Caco-2 (cell line): ENCODE data around the gene CACNA1A. TPM values are rescaled to one million over a fixed set of nuclear protein-coding genes. Genes with fewer than 3 reads are reported as not detected.
"Not testable (repeated sequence)": the region's sequence is repeated elsewhere in the genome, so short reads cannot be mapped to it uniquely, and the experiment has no call there.

ENCODE experiments used
- BruUV-seq: library from RNA; stranded (reverse); fragments of 400-500 nt; replicated peaks from 2 replicates; lab custom pipeline; 2021; lab: Mats Ljungman, UMichigan
- CTCF ChIA-PET: fragments of 300-600 bp; sonication (Branson Sonifier 250); formaldehyde crosslinking; loops from one replicate; lab custom pipeline; 2022; ENCODE audit warnings: antibody characterized with exemption; lab: Charles Lee
- POLR2A ChIA-PET: fragments of 300-600 bp; sonication (Branson Sonifier 250); formaldehyde crosslinking; loops from one replicate; lab custom pipeline; 2022; ENCODE audit warnings: antibody characterized with exemption; lab: Charles Lee
- DNase-seq, 2 experiments: peaks; one replicate each; pipeline versions ENCODE4 v3.0.0 to v3.0.0-alpha.2; 2020 to 2022
- H3K27me3 ChIP-seq: replicated peaks from 2 replicates; pipeline ENCODE4 v1.6.0; 2011; ENCODE audit warnings: low read length; ENCODE audit not compliant: control insufficient read depth, insufficient read depth
- H3K36me3 ChIP-seq: 2 replicates; pipeline ENCODE4 v1.5.1; 2011; ENCODE audit warnings: low read length; ENCODE audit not compliant: control insufficient read depth, insufficient read depth
- H3K4me1 ChIP-seq: fragments of 250-450 bp; sonication (Bioruptor Pico); 2 replicates; pipeline ENCODE4 v1.5.1; 2020; ENCODE audit warnings: mild to moderate bottlenecking
- H3K4me3 ChIP-seq: 2 replicates; pipeline ENCODE4 v1.5.1; 2011; ENCODE audit warnings: low read depth, mild to moderate bottlenecking, control low read depth, low read length
- H3K9me3 ChIP-seq: fragments of 250-450 bp; sonication (Bioruptor Pico); 2 replicates; pipeline ENCODE4 v1.5.1; 2020; ENCODE audit warnings: mild to moderate bottlenecking, moderate library complexity
- H3K27ac Mint-ChIP-seq: one replicate; pipeline ENCODE4 v1.8.0; 2022; ENCODE audit warnings: mixed read lengths; ENCODE audit not compliant: unreplicated experiment
- H3K27me3 Mint-ChIP-seq: one replicate; pipeline ENCODE4 v1.8.0; 2022; ENCODE audit warnings: mixed read lengths; ENCODE audit not compliant: insufficient read depth, unreplicated experiment
- H3K36me3 Mint-ChIP-seq: one replicate; pipeline ENCODE4 v1.8.0; 2022; ENCODE audit warnings: mild to moderate bottlenecking, mixed read lengths; ENCODE audit not compliant: insufficient read depth, unreplicated experiment
- H3K4me1 Mint-ChIP-seq: one replicate; pipeline ENCODE4 v1.8.0; 2022; ENCODE audit warnings: low read depth, mixed read lengths; ENCODE audit not compliant: unreplicated experiment
- H3K4me3 Mint-ChIP-seq: one replicate; pipeline ENCODE4 v1.8.0; 2022; ENCODE audit warnings: mild to moderate bottlenecking, moderate library complexity, mixed read lengths; ENCODE audit not compliant: unreplicated experiment
- H3K9me3 Mint-ChIP-seq: one replicate; pipeline ENCODE4 v1.8.0; 2022; ENCODE audit warnings: mixed read lengths; ENCODE audit not compliant: unreplicated experiment
- CTCF ChIP-seq, 2 experiments: fragments of 200-600 bp in 1 of 2; IDR thresholded peaks; 1 replicate in 1 of 2; 2 replicates in 1 of 2; pipeline versions ENCODE4 v1.5.1 to v1.8.0; 2011 to 2022; ENCODE audit warnings: antibody characterized with exemption in 1 of 2, control low read depth in 1 of 2, inconsistent platforms in 1 of 2, low read depth in 1 of 2, low read length in 1 of 2, mild to moderate bottlenecking in 1 of 2, moderate library complexity in 1 of 2; ENCODE audit not compliant: insufficient read depth in 1 of 2, severe bottlenecking in 1 of 2, unreplicated experiment in 1 of 2
- intact Hi-C: fragments of 100-400 bp; cut with micrococcal nuclease; formaldehyde crosslinking; loops from one replicate; pipeline ENCODE4 v1.10.0; 2022; ENCODE audit not compliant: unreplicated experiment
- total RNA-seq: library from RNA; stranded (reverse); gene quantifications from 2 replicates; pipeline ENCODE4 v1.2.3, GENCODE V29; 2022

CACNA1A gene
- total RNA-seq, 1 experiment from 2014 or later: not detected

- ChIA-PET CTCF (no interaction called here), POLR2A (no interaction called here)
- BruUV-seq: no TSS peak
- H3K27me3 ChIP-seq: no peaks in the 10 kb centered on the region
- Mint-ChIP-seq H3K4me3 (no peak overlapping the region), H3K27me3 (no peaks in the 10 kb centered on the region), H3K4me1 (no peaks in the 10 kb centered on the region), H3K9me3 (no peaks in the 10 kb centered on the region), H3K36me3 (no peaks in the 10 kb centered on the region), H3K27ac (no peak overlapping the region)
- no peak overlapping the region for H3K4me3 ChIP-seq
- no peaks in the 10 kb centered on the region for H3K36me3 ChIP-seq
- intact Hi-C loops: no loop called here
- DNase-seq: no peak
- H3K4me1 ChIP-seq: no peaks in the 10 kb centered on the region
- TF ChIP-seq CTCF (IDR thresholded peaks at IDR 0.05; ENCODE audit: insufficient read depth in 1 of 2, low read depth in 1 of 2, low read length in 1 of 2, severe bottlenecking in 1 of 2, unreplicated experiment in 1 of 2): no peak
- H3K9me3 ChIP-seq: no peaks in the 10 kb centered on the region
These were observed 298.9 kb downstream of the CACNA1A start for GRCh38 chr19:13207237-13207845.

GRCh38 chr19:13206587-13206986 lies 299.7 kb downstream of the CACNA1A start:
- TF ChIP-seq CTCF (IDR thresholded peaks at IDR 0.05; ENCODE audit: insufficient read depth in 1 of 2, low read depth in 1 of 2, low read length in 1 of 2, severe bottlenecking in 1 of 2, unreplicated experiment in 1 of 2): no peak
- no peaks in the 10 kb centered on the region for H3K27me3 ChIP-seq
- ChIA-PET CTCF (interaction anchor here (0.6 kb wide), 1 partner anchor 110 kb away, joined by 5 read pairs; no protein-coding TSS in a partner anchor), POLR2A (no interaction called here)
- no peaks in the 10 kb centered on the region for H3K4me1 ChIP-seq
- no peaks in the 10 kb centered on the region for H3K36me3 ChIP-seq
- no peaks in the 10 kb centered on the region for H3K4me1 Mint-ChIP-seq
- no peak for DNase-seq
- no peaks in the 10 kb centered on the region for H3K9me3 ChIP-seq
- no TSS peak for BruUV-seq
- H3K9me3 Mint-ChIP-seq: no peaks in the 10 kb centered on the region
- H3K27ac Mint-ChIP-seq: no peak overlapping the region
- H3K4me3 ChIP-seq: no peak overlapping the region
- H3K27me3 Mint-ChIP-seq: no peaks in the 10 kb centered on the region
- H3K4me3 Mint-ChIP-seq: no peak overlapping the region
- H3K36me3 Mint-ChIP-seq: no peaks in the 10 kb centered on the region
- intact Hi-C loops: no loop called here

GRCh38 chr19:13202112-13202511 lies 304.2 kb downstream of the CACNA1A start:
- H3K36me3 ChIP-seq, H3K4me3 ChIP-seq, H3K4me1 ChIP-seq, CTCF ChIA-PET, DNase-seq, H3K4me1 Mint-ChIP-seq, H3K9me3 ChIP-seq, H3K27me3 Mint-ChIP-seq, H3K27ac Mint-ChIP-seq, intact Hi-C loops, BruUV-seq, H3K4me3 Mint-ChIP-seq, H3K36me3 Mint-ChIP-seq, H3K9me3 Mint-ChIP-seq, H3K27me3 ChIP-seq: not testable (repeated sequence)
- POLR2A ChIA-PET: interaction anchor here (0.6 kb wide), 1 partner anchor 256 kb away, joined by 7 read pairs; no protein-coding TSS in a partner anchor
